Measurements from ENCODE around the gene IGFBP3.

IGFBP3 gene

GRCh38 chr7:45880433-45880860 lies 40.6 kb downstream of the IGFBP3 start:
- no peak for DNase-seq (ENCODE audit: low read depth)
- TF ChIP-seq CTCF (IDR thresholded peaks at IDR 0.05; ENCODE audit: control insufficient read depth, insufficient read depth, low read depth, low read length, missing control alignments): no peak
- no peak overlapping the region for H3K4me3 ChIP-seq (ENCODE audit: control insufficient read depth, low read depth, low read length)

GRCh38 chr7:45878457-45879144 lies 42.5 kb downstream of the IGFBP3 start:
- TF ChIP-seq CTCF (IDR thresholded peaks at IDR 0.05; ENCODE audit: control insufficient read depth, insufficient read depth, low read depth, low read length, missing control alignments): no peak
- DNase-seq (ENCODE audit: low read depth): no peak
- no peak overlapping the region for H3K4me3 ChIP-seq (ENCODE audit: control insufficient read depth, low read depth, low read length)

GRCh38 chr7:45876519-45876918 lies 44.6 kb downstream of the IGFBP3 start:
- no peak overlapping the region for H3K4me3 ChIP-seq (ENCODE audit: control insufficient read depth, low read depth, low read length)
- no peak for DNase-seq (ENCODE audit: low read depth)
- TF ChIP-seq CTCF (IDR thresholded peaks at IDR 0.05; ENCODE audit: control insufficient read depth, insufficient read depth, low read depth, low read length, missing control alignments): no peak

- no peak overlapping the region for H3K4me3 ChIP-seq (ENCODE audit: control insufficient read depth, low read depth, low read length)
- no peak for TF ChIP-seq CTCF (IDR thresholded peaks at IDR 0.05; ENCODE audit: control insufficient read depth, insufficient read depth, low read depth, low read length, missing control alignments)
- DNase-seq (ENCODE audit: low read depth): peak; percentile 69
Observed at GRCh38 chr7:45874408-45875131, 46.5 kb downstream of the IGFBP3 start.

- TF ChIP-seq CTCF (IDR thresholded peaks at IDR 0.05; ENCODE audit: control insufficient read depth, insufficient read depth, low read depth, low read length, missing control alignments): no peak
- DNase-seq (ENCODE audit: low read depth): no peak
Observed at GRCh38 chr7:45873355-45873754, 47.7 kb downstream of the IGFBP3 start.

GRCh38 chr7:45873035-45873354 lies 48.1 kb downstream of the IGFBP3 start, which contains the start of gene CCDC201:
Gene CCDC201 (minus strand): TSS chr7:45873082. CDS start chr7:45873007, 75 bp downstream.
- H3K4me3 ChIP-seq (ENCODE audit: control insufficient read depth, low read depth, low read length): no peak within 1 kb of the TSS
- DNase-seq (ENCODE audit: low read depth): no peak
- no peak for TF ChIP-seq CTCF (IDR thresholded peaks at IDR 0.05; ENCODE audit: control insufficient read depth, insufficient read depth, low read depth, low read length, missing control alignments)

More at GRCh38 chr7:45873355-45873754, 47.7 kb downstream of the IGFBP3 start:
- no peak overlapping the region for H3K4me3 ChIP-seq (ENCODE audit: control insufficient read depth, low read depth, low read length)

All from AG09309 (cell line).